ENCODE data around the gene RTL3.

The RTL3 gene

DNA sequence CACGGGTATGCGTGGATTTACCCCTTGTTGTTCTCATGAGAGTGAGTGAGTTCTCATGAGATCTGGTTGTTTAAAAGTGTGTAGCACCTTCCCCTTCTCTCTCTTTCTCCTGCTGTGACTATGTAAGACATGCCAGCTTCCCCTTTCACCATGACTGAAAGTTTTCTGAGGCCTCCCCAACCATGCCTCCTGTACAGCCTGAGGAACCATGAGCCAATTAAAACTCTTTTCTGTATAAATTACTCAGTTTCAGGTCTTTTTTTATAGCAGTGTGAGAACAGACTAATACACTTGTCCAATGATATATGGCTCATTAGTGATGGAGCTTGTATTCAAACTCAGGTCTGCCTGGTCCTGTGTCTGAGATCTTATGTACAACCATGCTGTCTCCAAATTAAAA lies 28.5 kb upstream of the RTL3 start:
- TF ChIP-seq, protein P1, sequence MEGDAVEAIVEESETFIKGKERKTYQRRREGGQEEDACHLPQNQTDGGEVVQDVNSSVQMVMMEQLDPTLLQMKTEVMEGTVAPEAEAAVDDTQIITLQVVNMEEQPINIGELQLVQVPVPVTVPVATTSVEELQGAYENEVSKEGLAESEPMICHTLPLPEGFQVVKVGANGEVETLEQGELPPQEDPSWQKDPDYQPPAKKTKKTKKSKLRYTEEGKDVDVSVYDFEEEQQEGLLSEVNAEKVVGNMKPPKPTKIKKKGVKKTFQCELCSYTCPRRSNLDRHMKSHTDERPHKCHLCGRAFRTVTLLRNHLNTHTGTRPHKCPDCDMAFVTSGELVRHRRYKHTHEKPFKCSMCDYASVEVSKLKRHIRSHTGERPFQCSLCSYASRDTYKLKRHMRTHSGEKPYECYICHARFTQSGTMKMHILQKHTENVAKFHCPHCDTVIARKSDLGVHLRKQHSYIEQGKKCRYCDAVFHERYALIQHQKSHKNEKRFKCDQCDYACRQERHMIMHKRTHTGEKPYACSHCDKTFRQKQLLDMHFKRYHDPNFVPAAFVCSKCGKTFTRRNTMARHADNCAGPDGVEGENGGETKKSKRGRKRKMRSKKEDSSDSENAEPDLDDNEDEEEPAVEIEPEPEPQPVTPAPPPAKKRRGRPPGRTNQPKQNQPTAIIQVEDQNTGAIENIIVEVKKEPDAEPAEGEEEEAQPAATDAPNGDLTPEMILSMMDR (IDR thresholded peaks at IDR 0.05; ENCODE audit: low read depth, low read length, missing control alignments): no peak
- no peak overlapping the region for H3K4me3 ChIP-seq (replicated peaks; ENCODE audit: low read depth, low read length)
- DNase-seq (ENCODE audit: extremely low read depth, low read depth): no peak

DNA sequence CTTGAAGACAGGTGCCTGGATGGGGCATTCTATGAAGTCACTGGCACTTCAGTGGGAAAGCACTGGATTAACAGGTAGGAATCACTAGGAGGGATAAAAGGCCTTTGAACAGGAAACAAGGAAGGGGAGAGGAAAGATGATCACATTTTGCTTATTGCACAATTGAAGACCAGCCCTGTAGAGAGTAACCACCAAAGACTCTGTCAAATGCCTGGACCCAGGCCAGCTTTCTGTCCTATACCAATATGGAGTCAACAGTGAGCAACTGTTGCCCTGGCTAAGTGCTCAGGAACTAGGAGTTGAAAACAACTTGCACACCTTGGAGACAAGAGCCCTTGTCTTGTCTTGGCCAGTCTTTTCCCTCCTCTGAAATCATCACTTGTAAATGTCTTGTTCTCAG lies 14.1 kb upstream of the RTL3 start:
- DNase-seq (ENCODE audit: extremely low read depth, low read depth): no peak
- H3K4me3 ChIP-seq (replicated peaks; ENCODE audit: low read depth, low read length): no peak overlapping the region
- TF ChIP-seq, protein P1 (IDR thresholded peaks at IDR 0.05; ENCODE audit: low read depth, low read length, missing control alignments): no peak

- no peak for DNase-seq (ENCODE audit: extremely low read depth, low read depth)
- TF ChIP-seq, protein P1 (IDR thresholded peaks at IDR 0.05; ENCODE audit: low read depth, low read length, missing control alignments): no peak
Measured at GRCh38 chrX:78665342-78665741, 6.2 kb upstream of the RTL3 start.

DNA sequence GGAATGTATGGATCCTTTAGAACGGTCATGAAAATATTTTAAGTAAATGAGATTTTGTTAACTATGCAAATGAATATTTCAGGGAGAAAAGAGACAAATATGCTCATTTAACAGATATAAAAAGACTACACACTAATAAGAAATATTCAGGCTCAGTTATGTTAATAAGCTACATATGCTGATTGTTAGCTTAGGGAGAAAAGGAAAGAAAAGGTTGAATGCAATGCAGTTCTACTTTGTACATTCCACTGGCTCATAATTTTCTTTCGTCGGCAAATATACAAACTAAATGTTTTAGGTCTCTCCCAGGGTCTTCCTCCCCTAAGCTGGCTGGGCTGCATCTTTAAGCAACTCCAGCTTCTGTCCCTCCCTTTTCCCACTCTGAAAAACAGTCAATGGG lies 2.7 kb upstream of the RTL3 start:
- TF ChIP-seq, protein P1 (IDR thresholded peaks at IDR 0.05; ENCODE audit: low read depth, low read length, missing control alignments): no peak
- no peak overlapping the region for H3K4me3 ChIP-seq (replicated peaks; ENCODE audit: low read depth, low read length)
- no peak for DNase-seq (ENCODE audit: extremely low read depth, low read depth)

More at GRCh38 chrX:78665342-78665741, 6.2 kb upstream of the RTL3 start:
- H3K4me3 ChIP-seq (replicated peaks; ENCODE audit: low read depth, low read length): no peak overlapping the region

- TF ChIP-seq, protein P1 (IDR thresholded peaks at IDR 0.05; ENCODE audit: low read depth, low read length, missing control alignments): no peak
- no peak for DNase-seq (ENCODE audit: extremely low read depth, low read depth)
- H3K4me3 ChIP-seq (replicated peaks; ENCODE audit: low read depth, low read length): no peak overlapping the region
Measured at GRCh38 chrX:78659955-78660354, 827 bp upstream of the RTL3 start.

- H3K4me3 ChIP-seq (replicated peaks; ENCODE audit: low read depth, low read length): no peak overlapping the region
- TF ChIP-seq, protein P1 (IDR thresholded peaks at IDR 0.05; ENCODE audit: low read depth, low read length, missing control alignments): no peak
- DNase-seq (ENCODE audit: extremely low read depth, low read depth): no peak
Measured at GRCh38 chrX:78658414-78658813, 714 bp downstream of the RTL3 start.

- TF ChIP-seq, protein P1 (IDR thresholded peaks at IDR 0.05; ENCODE audit: low read depth, low read length, missing control alignments): no peak
- H3K4me3 ChIP-seq (replicated peaks; ENCODE audit: low read depth, low read length): no peak overlapping the region
Measured at GRCh38 chrX:78655642-78656041, 3.5 kb downstream of the RTL3 start.

More at GRCh38 chrX:78655642-78656041, 3.5 kb downstream of the RTL3 start:
- DNase-seq (ENCODE audit: extremely low read depth, low read depth): no peak

Measured in HFF-Myc (cell line).